ENCODE measurements around the gene GRIK3. TPM values are rescaled to one million over a fixed set of nuclear protein-coding genes. Genes with fewer than 3 reads are reported as not detected.

GRIK3 gene
- total and polyA plus RNA-seq, 7 donors: 0.03 to 0.15 (median 0.04) TPM; not detected in 2

- Histone ChIP-seq H3K27me3 (ENCODE audit: insufficient read depth in 3 of 3, low read length in 2 of 3) (peaks cover 0 to 13% (median 0%) of the 10 kb centered on the region in 3 donors), H3K4me1 (no peaks in the 10 kb centered on the region), H3K4me3 (no peak overlapping the region), H3K36me3 (ENCODE audit: insufficient read depth in 1 of 2, low read depth in 1 of 2) (no peaks in the 10 kb centered on the region), H3K9me3 (no peaks in the 10 kb centered on the region), H3K27ac (no peak overlapping the region)
- no peak for TF ChIP-seq CTCF (IDR thresholded peaks at IDR 0.05)
- DNase-seq (no peak), ATAC-seq (no peak)
- intact Hi-C loops (cut with DNase I): no loop called here
- WGBS, 3 donors: 35 to 39% (median 38%) methylated on average over 5 of the region's 5 CpGs
Observed at GRCh38 chr1:36796106-36796590, 238.2 kb downstream of the GRIK3 start.

GRCh38 chr1:36794460-36794859, 239.9 kb downstream of the GRIK3 start:
- no peaks in the 10 kb centered on the region for H3K36me3 ChIP-seq (ENCODE audit: insufficient read depth in 1 of 2, low read depth in 1 of 2)
- H3K4me3 ChIP-seq: no peak overlapping the region
- peaks cover 0 to 10% (median 0%) of the 10 kb centered on the region in 3 donors for H3K27me3 ChIP-seq (ENCODE audit: insufficient read depth in 3 of 3, low read length in 2 of 3)
- TF ChIP-seq CTCF (IDR thresholded peaks at IDR 0.05): no peak
- WGBS, 3 donors: 88 to 89% (median 88%) methylated on average over 3 of the region's 3 CpGs
- DNase-seq (no peak), ATAC-seq (no peak)
- intact Hi-C loops (cut with DNase I): no loop called here
- no peak overlapping the region for H3K27ac ChIP-seq
- no peaks in the 10 kb centered on the region for H3K9me3 ChIP-seq
- H3K4me1 ChIP-seq: no peaks in the 10 kb centered on the region

GRCh38 chr1:36793452-36793851, 240.9 kb downstream of the GRIK3 start:
- Histone ChIP-seq H3K9me3 (no peaks in the 10 kb centered on the region), H3K27ac (no peak overlapping the region), H3K4me3 (no peak overlapping the region), H3K36me3 (ENCODE audit: insufficient read depth in 1 of 2, low read depth in 1 of 2) (no peaks in the 10 kb centered on the region), H3K4me1 (no peaks in the 10 kb centered on the region), H3K27me3 (ENCODE audit: insufficient read depth in 3 of 3, low read length in 2 of 3) (peaks cover 0 to 13% (median 2%) of the 10 kb centered on the region in 3 donors)
- DNase-seq (no peak), ATAC-seq (no peak)
- no peak for TF ChIP-seq CTCF (IDR thresholded peaks at IDR 0.05)
- intact Hi-C loops (cut with DNase I): no loop called here

GRCh38 chr1:36792292-36792691, 242.0 kb downstream of the GRIK3 start:
- H3K27ac ChIP-seq: no peak overlapping the region
- DNase-seq: no peak
- no peaks in the 10 kb centered on the region for H3K4me1 ChIP-seq
- H3K4me3 ChIP-seq: no peak overlapping the region
- H3K36me3 ChIP-seq (ENCODE audit: insufficient read depth in 1 of 2, low read depth in 1 of 2): no peaks in the 10 kb centered on the region
- peaks cover 0 to 23% (median 2%) of the 10 kb centered on the region in 3 donors for H3K27me3 ChIP-seq (ENCODE audit: insufficient read depth in 3 of 3, low read length in 2 of 3)
- no peak for TF ChIP-seq CTCF (IDR thresholded peaks at IDR 0.05)
- 50 to 59% (median 54%) methylated on average over 8 of the region's 8 CpGs for WGBS, 3 donors
- ATAC-seq: no peak
- intact Hi-C loops (cut with DNase I): no loop called here
- H3K9me3 ChIP-seq: no peaks in the 10 kb centered on the region

GRCh38 chr1:36790191-36790590, 244.1 kb downstream of the GRIK3 start:
- DNase-seq (no peak), ATAC-seq (no peak)
- intact Hi-C loops (cut with DNase I): no loop called here
- Histone ChIP-seq H3K27ac (no peak overlapping the region), H3K9me3 (no peaks in the 10 kb centered on the region), H3K4me1 (no peaks in the 10 kb centered on the region), H3K36me3 (ENCODE audit: insufficient read depth in 1 of 2, low read depth in 1 of 2) (no peaks in the 10 kb centered on the region), H3K4me3 (no peak overlapping the region), H3K27me3 (ENCODE audit: insufficient read depth in 3 of 3, low read length in 2 of 3) (peaks cover 0 to 23% (median 2%) of the 10 kb centered on the region in 3 donors)
- WGBS, 3 donors: 79 to 87% (median 79%) methylated on average over 10 of the region's 10 CpGs
- no peak for TF ChIP-seq CTCF (IDR thresholded peaks at IDR 0.05)
